Smooth muscle cell of the coronary artery (primary cell): ENCODE results near the gene KLRG1. TPM values are rescaled to one million over a fixed set of nuclear protein-coding genes. Genes with fewer than 3 reads are reported as not detected.

Experiments used
- total RNA-seq: library from RNA; depleted of rRNA; stranded (reverse); fragments of >200 nt; gene quantifications from 2 replicates; pipeline ENCODE4 v1.2.3, GENCODE V29; 2014; ENCODE audit warnings: low replicate concordance

Gene KLRG1
- 0.15 and 0.35 TPM in 2 replicates for total RNA-seq

DNA sequence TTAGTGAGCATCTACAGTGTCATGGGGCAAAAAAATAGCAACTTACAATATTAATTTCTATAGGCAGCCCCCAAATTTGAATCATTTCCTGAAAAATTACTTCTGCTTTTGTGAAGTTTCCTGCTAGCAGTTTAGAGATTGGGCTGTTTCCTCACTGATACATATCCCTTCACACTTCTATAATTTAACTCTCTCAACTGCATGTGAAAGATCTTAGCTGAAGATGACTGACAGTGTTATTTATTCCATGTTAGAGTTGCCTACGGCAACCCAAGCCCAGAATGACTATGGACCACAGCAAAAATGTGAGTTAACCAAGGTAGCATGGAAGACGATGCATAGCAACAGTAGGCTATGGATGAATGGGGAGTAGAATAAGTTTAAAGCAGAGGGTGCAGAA is at the start of gene KLRG1:
Gene KLRG1, plus strand, starts transcription at position 134 of the 400 bp plus-strand sequence. Its CDS starts 90 bp downstream, at position 224.

DNA sequence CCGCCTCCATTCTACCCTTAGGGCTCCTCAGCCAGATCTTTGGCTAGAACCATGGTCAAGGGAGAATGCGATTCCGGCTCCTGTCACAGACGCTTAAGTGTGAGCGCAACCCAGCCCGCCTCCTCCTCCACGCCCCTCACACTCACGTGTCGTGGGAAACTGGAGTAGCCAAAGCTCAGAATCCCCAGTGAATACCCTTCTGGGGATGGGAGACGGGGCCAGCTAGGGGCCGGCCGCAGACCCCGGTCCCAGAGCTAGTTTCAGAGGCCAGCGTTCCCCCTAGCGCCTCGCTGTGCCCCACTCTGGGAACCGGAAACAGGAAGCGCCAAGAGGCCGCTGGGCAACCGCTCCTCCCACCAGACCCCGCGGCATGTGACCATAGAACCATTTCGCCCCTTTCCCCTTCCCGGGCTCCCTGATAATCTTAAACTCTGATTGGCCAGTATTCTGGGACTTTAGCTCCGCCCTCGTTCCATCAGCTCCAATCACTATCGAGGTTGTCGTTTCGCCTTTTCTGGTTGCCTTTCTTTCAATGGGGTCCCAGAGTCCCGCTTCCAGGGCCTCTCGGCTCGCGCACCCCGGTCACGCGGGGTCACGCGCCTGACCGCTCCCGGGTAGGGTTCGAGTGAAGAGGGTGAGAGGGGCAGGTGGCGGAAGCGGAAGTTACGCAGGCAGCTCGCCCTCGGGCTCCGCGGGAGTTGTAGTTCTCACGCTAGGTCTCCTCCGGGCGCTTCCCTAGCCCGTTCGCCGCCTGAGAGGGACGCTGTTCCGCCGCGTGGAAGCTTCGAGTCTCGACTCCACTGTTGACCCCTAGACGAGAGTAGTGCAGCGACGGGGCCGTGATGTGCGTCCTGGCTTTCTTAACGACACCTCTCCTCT is 39.8 kb upstream of the KLRG1 start, which contains the start of gene M6PR:
Gene M6PR, minus strand, starts transcription at position 304 of the 879 bp plus-strand sequence. CDS start 3,241 bp downstream, outside the sequence.

Other genes starting within 250 kb of the KLRG1 start
- gene A2ML1, start 166.9 kb upstream of the KLRG1 start, total RNA-seq = under 0.01 TPM in 1 of 2 replicates, not detected in the other
- 8.3 and 11.6 TPM in 2 replicates for gene PHC1, start 75.0 kb upstream of the KLRG1 start, total RNA-seq
- gene M6PR, start 39.9 kb upstream of the KLRG1 start, total RNA-seq = 300 and 588 TPM in 2 replicates
- gene A2M, start 126.4 kb downstream of the KLRG1 start, total RNA-seq = 1.2 and 25.4 TPM in 2 replicates
- not detected in 2 replicates for gene PZP, start 218.8 kb downstream of the KLRG1 start, total RNA-seq